ENCODE measurements around the gene MCC. TPM values are rescaled to one million over a fixed set of nuclear protein-coding genes. Genes with fewer than 3 reads are reported as not detected.

Gene MCC
- total RNA-seq, 1 experiment from 2014 or later, result 23.5 TPM

DNA sequence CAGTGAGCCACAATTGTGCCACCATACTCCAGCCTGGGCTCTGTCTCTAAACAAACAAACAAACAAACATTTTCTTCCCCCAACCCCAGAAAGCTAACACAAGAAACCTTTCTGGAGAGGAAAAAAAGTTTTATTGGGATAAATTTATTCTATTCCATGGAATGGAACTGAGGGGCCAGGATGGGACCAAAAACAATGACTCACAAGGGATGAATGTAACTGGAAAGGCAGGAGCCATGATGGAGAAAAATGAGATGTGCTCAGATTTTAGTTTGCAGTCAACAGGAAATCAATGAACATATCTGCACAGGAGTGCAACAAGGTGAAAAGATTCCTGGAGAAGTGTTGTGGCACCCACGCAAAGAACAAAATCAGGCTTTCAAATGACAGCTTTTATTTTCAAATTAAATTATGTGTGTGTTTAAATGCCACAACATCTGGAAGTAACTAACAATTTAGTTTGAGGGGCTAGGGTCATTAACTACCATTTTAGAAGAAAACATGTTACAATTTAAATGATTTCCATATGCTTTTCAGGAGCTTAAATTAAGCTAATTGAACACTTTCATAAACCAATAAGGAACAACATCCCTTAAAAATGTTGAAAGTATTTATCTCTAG is 262.0 kb downstream of the MCC start (continued):
- TF ChIP-seq, protein P1, sequence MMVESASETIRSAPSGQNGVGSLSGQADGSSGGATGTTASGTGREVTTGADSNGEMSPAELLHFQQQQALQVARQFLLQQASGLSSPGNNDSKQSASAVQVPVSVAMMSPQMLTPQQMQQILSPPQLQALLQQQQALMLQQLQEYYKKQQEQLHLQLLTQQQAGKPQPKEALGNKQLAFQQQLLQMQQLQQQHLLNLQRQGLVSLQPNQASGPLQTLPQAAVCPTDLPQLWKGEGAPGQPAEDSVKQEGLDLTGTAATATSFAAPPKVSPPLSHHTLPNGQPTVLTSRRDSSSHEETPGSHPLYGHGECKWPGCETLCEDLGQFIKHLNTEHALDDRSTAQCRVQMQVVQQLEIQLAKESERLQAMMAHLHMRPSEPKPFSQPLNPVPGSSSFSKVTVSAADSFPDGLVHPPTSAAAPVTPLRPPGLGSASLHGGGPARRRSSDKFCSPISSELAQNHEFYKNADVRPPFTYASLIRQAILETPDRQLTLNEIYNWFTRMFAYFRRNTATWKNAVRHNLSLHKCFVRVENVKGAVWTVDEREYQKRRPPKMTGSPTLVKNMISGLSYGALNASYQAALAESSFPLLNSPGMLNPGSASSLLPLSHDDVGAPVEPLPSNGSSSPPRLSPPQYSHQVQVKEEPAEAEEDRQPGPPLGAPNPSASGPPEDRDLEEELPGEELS (CRISPR knock-in tag; IDR thresholded peaks at IDR 0.05), result no peak
- TF ChIP-seq, protein P2, sequence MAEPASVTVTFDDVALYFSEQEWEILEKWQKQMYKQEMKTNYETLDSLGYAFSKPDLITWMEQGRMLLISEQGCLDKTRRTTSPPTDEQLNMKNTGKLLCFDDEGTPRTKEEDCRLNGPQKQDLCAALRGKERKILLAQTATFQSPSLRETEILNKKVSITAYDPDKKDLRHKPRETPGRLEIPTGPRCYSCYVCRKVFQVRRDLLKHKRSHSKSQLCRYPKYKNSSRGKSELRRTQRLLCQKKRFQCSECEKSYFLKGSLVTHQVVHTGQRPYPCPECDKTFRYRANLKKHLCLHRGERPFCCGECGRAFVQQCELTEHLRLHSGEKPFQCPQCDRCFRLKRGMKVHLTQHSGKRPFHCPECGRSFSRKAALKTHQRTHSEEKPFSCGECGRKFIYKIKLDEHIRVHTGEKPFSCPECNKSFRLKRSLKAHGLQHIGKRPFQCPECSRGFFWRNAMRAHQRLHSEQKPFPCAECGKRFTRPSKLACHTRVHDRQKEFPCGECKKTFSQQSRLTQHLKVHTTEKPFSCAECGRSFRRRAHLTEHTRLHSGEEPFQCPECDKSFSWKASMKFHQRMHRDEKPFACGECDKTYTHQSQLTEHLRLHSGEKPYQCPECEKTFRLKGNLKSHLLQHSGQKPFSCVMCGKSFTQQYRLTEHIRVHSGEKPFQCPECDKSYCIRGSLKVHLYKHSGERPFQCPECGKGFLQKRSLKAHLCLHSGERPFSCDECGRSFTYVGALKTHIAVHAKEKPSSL (CRISPR knock-in tag; conservative IDR thresholded peaks at IDR 0.05), result no peak
- TF ChIP-seq AFF4 (CRISPR knock-in tag; IDR thresholded peaks at IDR 0.05; ENCODE audit: borderline replicate concordance) (no peak), MXD4 (CRISPR knock-in tag; IDR thresholded peaks at IDR 0.05; ENCODE audit: borderline replicate concordance) (no peak)

DNA sequence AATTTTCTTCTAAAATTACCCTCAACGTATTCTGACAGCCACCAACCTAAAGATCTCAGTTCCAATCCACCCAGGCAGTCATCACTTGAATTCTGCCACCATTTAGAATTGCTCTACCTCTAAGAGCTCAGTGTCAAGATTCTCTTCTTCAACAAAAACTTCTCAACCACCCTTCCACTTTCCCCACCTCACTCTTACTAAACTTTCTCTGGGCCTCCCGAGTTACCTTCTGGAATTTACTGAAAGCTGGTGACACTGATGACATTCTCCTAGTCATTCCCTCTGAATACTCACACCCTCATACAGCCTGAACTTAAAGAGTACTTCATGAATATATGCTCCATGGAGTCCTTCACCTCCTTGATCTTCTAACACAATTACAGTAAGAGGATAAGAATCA is 263.0 kb downstream of the MCC start:
- ATAC-seq (no peak), DNase-seq (ENCODE audit: low spot score) (no peak)
- H3K27ac Mint-ChIP-seq, result no peak overlapping the region
- no peaks in the 10 kb centered on the region for H3K27me3 Mint-ChIP-seq (ENCODE audit: low read depth)
- peaks cover 15% of the 10 kb centered on the region for H3K36me3 Mint-ChIP-seq
- H3K9me3 Mint-ChIP-seq, result peaks cover 21% of the 10 kb centered on the region
- TF ChIP-seq ZSCAN18 (CRISPR knock-in tag; IDR thresholded peaks at IDR 0.05) (no peak), TP53 (CRISPR knock-in tag; IDR thresholded peaks at IDR 0.05) (no peak), ZNF396 (CRISPR knock-in tag; IDR thresholded peaks at IDR 0.05; ENCODE audit: borderline replicate concordance) (no peak), SP1 (CRISPR knock-in tag; conservative IDR thresholded peaks at IDR 0.05) (no peak), ZNF121 (CRISPR knock-in tag; IDR thresholded peaks at IDR 0.05) (no peak), ELF4 (CRISPR knock-in tag; IDR thresholded peaks at IDR 0.05; ENCODE audit: low read depth) (no peak), CREM (CRISPR knock-in tag; IDR thresholded peaks at IDR 0.05) (no peak), OVOL2 (CRISPR knock-in tag; IDR thresholded peaks at IDR 0.05; ENCODE audit: borderline replicate concordance) (no peak), ZNF423 (CRISPR knock-in tag; IDR thresholded peaks at IDR 0.05) (no peak), NR1H2 (CRISPR knock-in tag; IDR thresholded peaks at IDR 0.05) (no peak), ZNF317 (CRISPR knock-in tag; IDR thresholded peaks at IDR 0.05; ENCODE audit: borderline replicate concordance, low read depth) (no peak), ZNF671 (CRISPR knock-in tag; IDR thresholded peaks at IDR 0.05) (no peak), KAT7 (CRISPR knock-in tag; IDR thresholded peaks at IDR 0.05; ENCODE audit: borderline replicate concordance) (no peak), ATF6 (CRISPR knock-in tag; IDR thresholded peaks at IDR 0.05) (no peak), ZNF512 (CRISPR knock-in tag; IDR thresholded peaks at IDR 0.05; ENCODE audit: borderline replicate concordance) (no peak)
- TF ChIP-seq, protein P3, sequence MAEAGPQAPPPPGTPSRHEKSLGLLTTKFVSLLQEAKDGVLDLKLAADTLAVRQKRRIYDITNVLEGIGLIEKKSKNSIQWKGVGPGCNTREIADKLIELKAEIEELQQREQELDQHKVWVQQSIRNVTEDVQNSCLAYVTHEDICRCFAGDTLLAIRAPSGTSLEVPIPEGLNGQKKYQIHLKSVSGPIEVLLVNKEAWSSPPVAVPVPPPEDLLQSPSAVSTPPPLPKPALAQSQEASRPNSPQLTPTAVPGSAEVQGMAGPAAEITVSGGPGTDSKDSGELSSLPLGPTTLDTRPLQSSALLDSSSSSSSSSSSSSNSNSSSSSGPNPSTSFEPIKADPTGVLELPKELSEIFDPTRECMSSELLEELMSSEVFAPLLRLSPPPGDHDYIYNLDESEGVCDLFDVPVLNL (CRISPR knock-in tag; IDR thresholded peaks at IDR 0.05; ENCODE audit: borderline replicate concordance, low read depth), result no peak
- no peak overlapping the region for H3K4me3 Mint-ChIP-seq
- peaks cover 66% of the 10 kb centered on the region for H3K4me1 Mint-ChIP-seq
- POLR2A ChIA-PET, result no interaction called here
- CTCF ChIA-PET, result no interaction called here
